ENCODE results near the gene FRA10AC1. TPM values are rescaled to one million over a fixed set of nuclear protein-coding genes. Genes with fewer than 3 reads are reported as not detected.

The FRA10AC1 gene
- total RNA-seq, 1 experiment from 2014 or later: 21.6 TPM

DNA sequence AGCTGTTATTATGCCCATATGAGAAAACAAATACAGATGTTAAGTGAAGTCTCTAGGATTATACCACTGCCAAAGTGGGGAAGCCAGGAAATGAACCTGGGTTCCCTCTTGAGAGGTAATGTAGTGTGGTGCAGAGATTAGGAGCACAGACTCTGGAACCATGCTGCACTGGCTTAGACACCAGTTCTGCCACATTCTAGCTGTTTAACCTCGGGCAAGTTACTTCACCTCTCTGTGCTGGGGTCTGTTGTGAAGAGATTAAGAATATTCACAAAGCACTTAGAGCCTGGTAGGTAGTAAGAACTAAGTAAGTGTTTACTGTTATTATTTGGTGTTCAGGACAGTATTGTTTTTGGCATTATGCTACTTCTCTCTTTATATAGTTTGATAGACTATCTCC is 48.2 kb downstream of the FRA10AC1 start:
- POLR2A ChIA-PET (ENCODE audit: low non-redundant PET): no interaction called here
- DNase-seq (ENCODE audit: low spot score): no peak
- no TSS peak for BruUV-seq (replicated peaks)

DNA sequence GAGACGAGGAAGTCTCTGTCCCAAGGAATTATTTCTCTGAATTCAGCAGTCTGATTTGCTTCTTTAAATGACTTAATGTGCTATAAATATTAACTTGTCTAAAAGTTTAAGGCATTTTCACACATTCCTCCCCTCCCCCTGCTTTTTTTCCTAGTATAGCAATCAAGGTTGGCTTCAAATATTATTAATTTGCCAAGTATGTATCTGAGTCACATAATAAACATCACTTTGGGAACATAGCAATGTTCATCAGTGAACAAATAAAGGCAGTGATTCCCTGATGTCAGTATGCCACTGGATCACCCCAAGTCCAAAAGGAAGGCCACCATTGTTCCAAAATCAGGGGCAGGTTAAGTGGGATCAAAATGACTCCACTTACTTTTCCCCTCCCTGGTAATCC is 49.5 kb downstream of the FRA10AC1 start:
- no peak for TF ChIP-seq EZH2 (IDR thresholded peaks at IDR 0.05; ENCODE audit: borderline replicate concordance, low read depth, low read length, poor library complexity, severe bottlenecking)
- TF ChIP-seq, protein P1, sequence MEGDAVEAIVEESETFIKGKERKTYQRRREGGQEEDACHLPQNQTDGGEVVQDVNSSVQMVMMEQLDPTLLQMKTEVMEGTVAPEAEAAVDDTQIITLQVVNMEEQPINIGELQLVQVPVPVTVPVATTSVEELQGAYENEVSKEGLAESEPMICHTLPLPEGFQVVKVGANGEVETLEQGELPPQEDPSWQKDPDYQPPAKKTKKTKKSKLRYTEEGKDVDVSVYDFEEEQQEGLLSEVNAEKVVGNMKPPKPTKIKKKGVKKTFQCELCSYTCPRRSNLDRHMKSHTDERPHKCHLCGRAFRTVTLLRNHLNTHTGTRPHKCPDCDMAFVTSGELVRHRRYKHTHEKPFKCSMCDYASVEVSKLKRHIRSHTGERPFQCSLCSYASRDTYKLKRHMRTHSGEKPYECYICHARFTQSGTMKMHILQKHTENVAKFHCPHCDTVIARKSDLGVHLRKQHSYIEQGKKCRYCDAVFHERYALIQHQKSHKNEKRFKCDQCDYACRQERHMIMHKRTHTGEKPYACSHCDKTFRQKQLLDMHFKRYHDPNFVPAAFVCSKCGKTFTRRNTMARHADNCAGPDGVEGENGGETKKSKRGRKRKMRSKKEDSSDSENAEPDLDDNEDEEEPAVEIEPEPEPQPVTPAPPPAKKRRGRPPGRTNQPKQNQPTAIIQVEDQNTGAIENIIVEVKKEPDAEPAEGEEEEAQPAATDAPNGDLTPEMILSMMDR (conservative IDR thresholded peaks at IDR 0.05; ENCODE audit: low read depth, low read length): no peak
- POLR2A ChIA-PET (ENCODE audit: low non-redundant PET): no interaction called here
- H3K27ac ChIP-seq (ENCODE audit: low read depth, low read length, poor library complexity, severe bottlenecking): no peak overlapping the region
- no peak for DNase-seq (ENCODE audit: low spot score)
- intact Hi-C loops (cut with micrococcal nuclease; ENCODE audit: unreplicated experiment): no loop called here
- H3K4me3 ChIP-seq (ENCODE audit: low read depth, low read length, poor library complexity, severe bottlenecking): no peak overlapping the region
- CTCF ChIA-PET: no interaction called here
- no TSS peak for BruUV-seq (replicated peaks)
- H3K36me3 ChIP-seq (ENCODE audit: insufficient read depth, low read length, poor library complexity, severe bottlenecking): no peaks in the 10 kb centered on the region
- no peaks in the 10 kb centered on the region for H3K4me1 ChIP-seq (ENCODE audit: insufficient read depth, low read length, poor library complexity, severe bottlenecking)
- no peaks in the 10 kb centered on the region for H3K27me3 ChIP-seq (replicated peaks; ENCODE audit: insufficient read depth, low read depth, low read length, poor library complexity)
- H3K9me3 ChIP-seq (ENCODE audit: low read depth, low read length, poor library complexity, severe bottlenecking): no peaks in the 10 kb centered on the region

More for the DNA sequence above, 48.2 kb downstream of the FRA10AC1 start:
- Histone ChIP-seq H3K27me3 (replicated peaks; ENCODE audit: insufficient read depth, low read depth, low read length, poor library complexity) (no peaks in the 10 kb centered on the region), H3K4me1 (ENCODE audit: insufficient read depth, low read length, poor library complexity, severe bottlenecking) (no peaks in the 10 kb centered on the region), H3K9me3 (ENCODE audit: low read depth, low read length, poor library complexity, severe bottlenecking) (no peaks in the 10 kb centered on the region), H3K4me3 (ENCODE audit: low read depth, low read length, poor library complexity, severe bottlenecking) (no peak overlapping the region), H3K27ac (ENCODE audit: low read depth, low read length, poor library complexity, severe bottlenecking) (no peak overlapping the region), H3K36me3 (ENCODE audit: insufficient read depth, low read length, poor library complexity, severe bottlenecking) (no peaks in the 10 kb centered on the region)
- TF ChIP-seq, protein P1 (conservative IDR thresholded peaks at IDR 0.05; ENCODE audit: low read depth, low read length): no peak
- TF ChIP-seq EZH2 (IDR thresholded peaks at IDR 0.05; ENCODE audit: borderline replicate concordance, low read depth, low read length, poor library complexity, severe bottlenecking): no peak
- CTCF ChIA-PET: no interaction called here
- intact Hi-C loops (cut with micrococcal nuclease; ENCODE audit: unreplicated experiment): no loop called here

DNA sequence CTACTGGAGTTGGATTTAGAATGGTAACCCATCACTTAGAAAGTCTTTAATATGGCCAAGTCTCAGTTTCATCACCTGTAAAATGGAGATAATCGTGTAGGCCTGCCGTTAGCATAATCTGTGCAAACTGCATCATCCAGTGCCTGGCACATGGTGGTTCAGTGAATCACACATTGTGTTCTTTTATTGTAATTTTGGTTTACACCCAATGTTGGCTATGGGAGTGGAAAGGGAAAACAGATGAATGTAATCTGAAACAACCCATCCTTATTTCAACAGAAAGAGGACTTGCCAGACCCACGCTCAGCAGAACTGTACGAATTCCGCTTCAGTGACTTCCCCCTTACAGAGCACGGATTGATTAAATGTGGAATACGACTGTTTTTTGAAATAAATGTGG is 62.6 kb downstream of the FRA10AC1 start:
- no peak for DNase-seq (ENCODE audit: low spot score)
- TF ChIP-seq EZH2 (IDR thresholded peaks at IDR 0.05; ENCODE audit: borderline replicate concordance, low read depth, low read length, poor library complexity, severe bottlenecking): no peak
- TF ChIP-seq, protein P1 (conservative IDR thresholded peaks at IDR 0.05; ENCODE audit: low read depth, low read length): no peak
- no peaks in the 10 kb centered on the region for H3K36me3 ChIP-seq (ENCODE audit: insufficient read depth, low read length, poor library complexity, severe bottlenecking)
- ChIA-PET POLR2A (ENCODE audit: low non-redundant PET) (no interaction called here), CTCF (no interaction called here)
- H3K27ac ChIP-seq (ENCODE audit: low read depth, low read length, poor library complexity, severe bottlenecking): no peak overlapping the region
- intact Hi-C loops (cut with micrococcal nuclease; ENCODE audit: unreplicated experiment): no loop called here
- peaks cover 4% of the 10 kb centered on the region for H3K27me3 ChIP-seq (replicated peaks; ENCODE audit: insufficient read depth, low read depth, low read length, poor library complexity)
- no TSS peak for BruUV-seq (replicated peaks)
- no peaks in the 10 kb centered on the region for H3K9me3 ChIP-seq (ENCODE audit: low read depth, low read length, poor library complexity, severe bottlenecking)
- no peak overlapping the region for H3K4me3 ChIP-seq (ENCODE audit: low read depth, low read length, poor library complexity, severe bottlenecking)
- no peaks in the 10 kb centered on the region for H3K4me1 ChIP-seq (ENCODE audit: insufficient read depth, low read length, poor library complexity, severe bottlenecking)
